WTC11 (cell line): ENCODE data around the gene AADACL2. TPM values are rescaled to one million over a fixed set of nuclear protein-coding genes. Genes with fewer than 3 reads are reported as not detected.

Experiments used
- ATAC-seq: fragments of 200-7000 bp; cut with Tn5 transposase; 2 replicates; pipeline ENCODE4 v1.10.0; 2021; ENCODE audit warnings: mild to moderate bottlenecking, moderate library complexity
- CTCF ChIA-PET: fragments of 300-600 bp; sonication (Branson Sonifier 250); formaldehyde crosslinking; loops from one replicate; lab custom pipeline; 2021; ENCODE audit warnings: antibody characterized with exemption; lab: Charles Lee
- POLR2A ChIA-PET: fragments of 350-600 bp; sonication (Branson Sonifier 250); formaldehyde crosslinking; loops from one replicate; lab custom pipeline; 2021; ENCODE audit warnings: antibody characterized with exemption; lab: Charles Lee
- DNase-seq: peaks from one replicate; pipeline ENCODE4 v3.0.0; 2021; ENCODE audit warnings: low spot score
- H3K27ac Mint-ChIP-seq: 2 replicates; pipeline ENCODE4 v1.8.0; 2021; ENCODE audit warnings: mixed read lengths
- H3K27me3 Mint-ChIP-seq: 2 replicates; pipeline ENCODE4 v1.8.0; 2021; ENCODE audit warnings: low read depth, mild to moderate bottlenecking, moderate library complexity, mixed read lengths
- H3K36me3 Mint-ChIP-seq: 2 replicates; pipeline ENCODE4 v1.8.0; 2021; ENCODE audit warnings: mixed read lengths
- H3K4me1 Mint-ChIP-seq: 2 replicates; pipeline ENCODE4 v1.8.0; 2022; ENCODE audit warnings: mixed read lengths
- H3K4me3 Mint-ChIP-seq: 2 replicates; pipeline ENCODE4 v1.8.0; 2021; ENCODE audit warnings: mild to moderate bottlenecking, moderate library complexity, mixed read lengths
- H3K9me3 Mint-ChIP-seq: 2 replicates; pipeline ENCODE4 v1.8.0; 2021; ENCODE audit warnings: mixed read lengths
- ATF6 ChIP-seq: sonication (generic); formaldehyde crosslinking; IDR thresholded peaks from 2 replicates; pipeline ENCODE4 v1.8.1; 2023; ENCODE audit warnings: mild to moderate bottlenecking, missing genetic modification reagents
- CBFB ChIP-seq: sonication (generic); formaldehyde crosslinking; IDR thresholded peaks from 2 replicates; pipeline ENCODE4 v1.8.1; 2022; ENCODE audit warnings: mild to moderate bottlenecking, low read depth, missing genetic modification reagents
- ESRRA ChIP-seq: sonication (generic); formaldehyde crosslinking; IDR thresholded peaks from 2 replicates; pipeline ENCODE4 v1.8.1; 2022; ENCODE audit warnings: mild to moderate bottlenecking, missing genetic modification reagents, borderline replicate concordance
- ETV6 ChIP-seq: sonication (generic); formaldehyde crosslinking; IDR thresholded peaks from 2 replicates; pipeline ENCODE4 v1.8.1; 2022; ENCODE audit warnings: mild to moderate bottlenecking, missing genetic modification reagents
- FOXP1 ChIP-seq: sonication (generic); formaldehyde crosslinking; IDR thresholded peaks from 2 replicates; pipeline ENCODE4 v1.8.0; 2022; ENCODE audit warnings: missing genetic modification reagents, mild to moderate bottlenecking, moderate library complexity, borderline replicate concordance
- HMGA2 ChIP-seq: fragments of 250-450 bp; sonication (Bioruptor Pico); IDR thresholded peaks from 2 replicates; pipeline ENCODE4 v1.4.0; 2021; ENCODE audit warnings: mild to moderate bottlenecking, moderate library complexity
- HMGXB4 ChIP-seq: sonication (generic); formaldehyde crosslinking; IDR thresholded peaks from 2 replicates; pipeline ENCODE4 v1.8.1; 2023; ENCODE audit warnings: mild to moderate bottlenecking, moderate library complexity, missing genetic modification reagents
- MXD4 ChIP-seq: fragments of 250-450 bp; sonication (Bioruptor Pico); IDR thresholded peaks from 2 replicates; pipeline ENCODE4 v1.8.0; 2021; ENCODE audit warnings: mild to moderate bottlenecking, moderate library complexity, borderline replicate concordance
- NR2C2 ChIP-seq: sonication (generic); formaldehyde crosslinking; IDR thresholded peaks from 2 replicates; pipeline ENCODE4 v1.8.0; 2022; ENCODE audit warnings: mild to moderate bottlenecking, missing genetic modification reagents
- NR3C1 ChIP-seq: sonication (generic); formaldehyde crosslinking; conservative IDR thresholded peaks from 2 replicates; pipeline ENCODE4 v1.8.1; 2023; ENCODE audit warnings: low read depth, mild to moderate bottlenecking, missing genetic modification reagents
- OVOL2 ChIP-seq: fragments of 250-450 bp; sonication (Bioruptor Pico); IDR thresholded peaks from 2 replicates; pipeline ENCODE4 v1.9.0; 2021; ENCODE audit warnings: mild to moderate bottlenecking, borderline replicate concordance
- RORB ChIP-seq: fragments of 250-450 bp; sonication (Bioruptor Pico); IDR thresholded peaks from 2 replicates; pipeline ENCODE4 v1.9.0; 2021; ENCODE audit warnings: mild to moderate bottlenecking
- SMAD3 ChIP-seq: sonication (generic); formaldehyde crosslinking; IDR thresholded peaks from 2 replicates; pipeline ENCODE4 v1.8.0; 2022; ENCODE audit warnings: missing genetic modification reagents, mild to moderate bottlenecking, borderline replicate concordance
- SOX15 ChIP-seq: fragments of 250-450 bp; sonication (Bioruptor Pico); IDR thresholded peaks from 2 replicates; pipeline ENCODE4 v1.9.0; 2021; ENCODE audit warnings: mild to moderate bottlenecking
- TEAD4 ChIP-seq: sonication (generic); formaldehyde crosslinking; IDR thresholded peaks from 2 replicates; pipeline ENCODE4 v1.8.0; 2022; ENCODE audit warnings: mild to moderate bottlenecking, missing genetic modification reagents
- ZNF263 ChIP-seq: sonication (generic); formaldehyde crosslinking; IDR thresholded peaks from 2 replicates; pipeline ENCODE4 v1.8.1; 2022; ENCODE audit warnings: low read depth, mild to moderate bottlenecking, moderate library complexity, missing genetic modification reagents
- total RNA-seq: library from RNA; stranded (reverse); gene quantifications from 3 replicates; pipeline ENCODE4 v1.2.3, GENCODE V29; 2021
- TF ChIP-seq, protein P1 (sequence below): fragments of 250-450 bp; sonication (Bioruptor Pico); conservative IDR thresholded peaks from 2 replicates; pipeline ENCODE4 v1.9.0; 2021; ENCODE audit warnings: mild to moderate bottlenecking
- TF ChIP-seq, protein P2 (sequence below): sonication (generic); formaldehyde crosslinking; IDR thresholded peaks from 2 replicates; pipeline ENCODE4 v1.8.1; 2022; ENCODE audit warnings: mild to moderate bottlenecking, moderate library complexity, missing genetic modification reagents
- TF ChIP-seq, protein P3 (sequence below): sonication (generic); formaldehyde crosslinking; IDR thresholded peaks from 2 replicates; pipeline ENCODE4 v1.8.1; 2023; ENCODE audit warnings: mild to moderate bottlenecking, missing genetic modification reagents, borderline replicate concordance

Gene AADACL2
- total RNA-seq, 1 experiment from 2014 or later: not detected

DNA sequence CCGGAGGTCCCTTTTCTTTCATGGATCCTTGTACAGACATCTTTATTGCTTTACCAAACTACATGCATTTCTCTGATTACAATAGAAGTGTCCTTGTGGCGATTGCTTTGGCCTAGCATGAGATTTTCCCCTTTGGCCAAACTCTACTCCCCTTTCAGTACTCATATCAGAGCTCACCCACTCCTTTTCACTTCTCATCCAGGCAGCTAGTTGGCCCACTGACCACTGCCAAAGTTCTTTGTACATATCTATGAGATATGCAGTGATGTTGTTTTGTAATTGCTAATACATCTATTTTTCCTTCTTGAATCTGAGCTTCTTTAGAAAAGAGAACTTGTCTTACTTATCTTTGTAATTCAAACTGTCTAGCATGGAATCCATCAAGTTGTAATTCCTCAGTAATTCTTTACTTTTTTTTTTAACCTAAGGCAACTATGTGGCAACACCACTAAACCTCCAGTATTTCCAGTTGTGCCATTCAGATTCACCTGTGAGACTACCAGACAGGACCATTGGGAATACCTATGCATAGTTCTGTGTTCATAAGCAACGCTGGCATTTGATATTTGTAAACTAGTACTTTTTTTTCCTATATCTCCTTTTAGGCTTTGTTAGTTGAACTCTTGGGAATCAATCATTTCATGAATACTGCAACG, 39.2 kb downstream of the AADACL2 start (continued):
- TF ChIP-seq TEAD4 (CRISPR knock-in tag) (no peak), ESRRA (CRISPR knock-in tag) (no peak), SMAD3 (CRISPR knock-in tag) (no peak), HMGXB4 (no peak), NR3C1 (CRISPR knock-in tag) (no peak), OVOL2 (CRISPR knock-in tag) (no peak), RORB (CRISPR knock-in tag) (no peak), ATF6 (CRISPR knock-in tag) (no peak), ETV6 (CRISPR knock-in tag) (no peak)
- TF ChIP-seq, protein P1, sequence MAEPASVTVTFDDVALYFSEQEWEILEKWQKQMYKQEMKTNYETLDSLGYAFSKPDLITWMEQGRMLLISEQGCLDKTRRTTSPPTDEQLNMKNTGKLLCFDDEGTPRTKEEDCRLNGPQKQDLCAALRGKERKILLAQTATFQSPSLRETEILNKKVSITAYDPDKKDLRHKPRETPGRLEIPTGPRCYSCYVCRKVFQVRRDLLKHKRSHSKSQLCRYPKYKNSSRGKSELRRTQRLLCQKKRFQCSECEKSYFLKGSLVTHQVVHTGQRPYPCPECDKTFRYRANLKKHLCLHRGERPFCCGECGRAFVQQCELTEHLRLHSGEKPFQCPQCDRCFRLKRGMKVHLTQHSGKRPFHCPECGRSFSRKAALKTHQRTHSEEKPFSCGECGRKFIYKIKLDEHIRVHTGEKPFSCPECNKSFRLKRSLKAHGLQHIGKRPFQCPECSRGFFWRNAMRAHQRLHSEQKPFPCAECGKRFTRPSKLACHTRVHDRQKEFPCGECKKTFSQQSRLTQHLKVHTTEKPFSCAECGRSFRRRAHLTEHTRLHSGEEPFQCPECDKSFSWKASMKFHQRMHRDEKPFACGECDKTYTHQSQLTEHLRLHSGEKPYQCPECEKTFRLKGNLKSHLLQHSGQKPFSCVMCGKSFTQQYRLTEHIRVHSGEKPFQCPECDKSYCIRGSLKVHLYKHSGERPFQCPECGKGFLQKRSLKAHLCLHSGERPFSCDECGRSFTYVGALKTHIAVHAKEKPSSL (CRISPR knock-in tag): no peak
- TF ChIP-seq, protein P2, sequence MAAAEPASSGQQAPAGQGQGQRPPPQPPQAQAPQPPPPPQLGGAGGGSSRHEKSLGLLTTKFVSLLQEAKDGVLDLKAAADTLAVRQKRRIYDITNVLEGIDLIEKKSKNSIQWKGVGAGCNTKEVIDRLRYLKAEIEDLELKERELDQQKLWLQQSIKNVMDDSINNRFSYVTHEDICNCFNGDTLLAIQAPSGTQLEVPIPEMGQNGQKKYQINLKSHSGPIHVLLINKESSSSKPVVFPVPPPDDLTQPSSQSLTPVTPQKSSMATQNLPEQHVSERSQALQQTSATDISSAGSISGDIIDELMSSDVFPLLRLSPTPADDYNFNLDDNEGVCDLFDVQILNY (CRISPR knock-in tag): no peak

- H3K27ac Mint-ChIP-seq: no peak overlapping the region
- no peaks in the 10 kb centered on the region for H3K36me3 Mint-ChIP-seq
- H3K27me3 Mint-ChIP-seq: no peaks in the 10 kb centered on the region
- no peak for DNase-seq
- POLR2A ChIA-PET: no interaction called here
- no peak overlapping the region for H3K4me3 Mint-ChIP-seq
- no peak for ATAC-seq
- H3K4me1 Mint-ChIP-seq: no peaks in the 10 kb centered on the region
- CTCF ChIA-PET: no interaction called here
- 0 out of 2 replicates have a peak, but pooled peaks have one; percentile 22 for TF ChIP-seq HMGA2 (CRISPR knock-in tag)
- TF ChIP-seq ZNF263: no peak
- no peaks in the 10 kb centered on the region for H3K9me3 Mint-ChIP-seq
Observed at GRCh38 chr3:151774235-151774634, 40.5 kb downstream of the AADACL2 start.

- no peak for DNase-seq
- CTCF ChIA-PET: no interaction called here
- TF ChIP-seq NR2C2 (CRISPR knock-in tag): no peak
- TF ChIP-seq FOXP1: no peak
- TF ChIP-seq, protein P3, sequence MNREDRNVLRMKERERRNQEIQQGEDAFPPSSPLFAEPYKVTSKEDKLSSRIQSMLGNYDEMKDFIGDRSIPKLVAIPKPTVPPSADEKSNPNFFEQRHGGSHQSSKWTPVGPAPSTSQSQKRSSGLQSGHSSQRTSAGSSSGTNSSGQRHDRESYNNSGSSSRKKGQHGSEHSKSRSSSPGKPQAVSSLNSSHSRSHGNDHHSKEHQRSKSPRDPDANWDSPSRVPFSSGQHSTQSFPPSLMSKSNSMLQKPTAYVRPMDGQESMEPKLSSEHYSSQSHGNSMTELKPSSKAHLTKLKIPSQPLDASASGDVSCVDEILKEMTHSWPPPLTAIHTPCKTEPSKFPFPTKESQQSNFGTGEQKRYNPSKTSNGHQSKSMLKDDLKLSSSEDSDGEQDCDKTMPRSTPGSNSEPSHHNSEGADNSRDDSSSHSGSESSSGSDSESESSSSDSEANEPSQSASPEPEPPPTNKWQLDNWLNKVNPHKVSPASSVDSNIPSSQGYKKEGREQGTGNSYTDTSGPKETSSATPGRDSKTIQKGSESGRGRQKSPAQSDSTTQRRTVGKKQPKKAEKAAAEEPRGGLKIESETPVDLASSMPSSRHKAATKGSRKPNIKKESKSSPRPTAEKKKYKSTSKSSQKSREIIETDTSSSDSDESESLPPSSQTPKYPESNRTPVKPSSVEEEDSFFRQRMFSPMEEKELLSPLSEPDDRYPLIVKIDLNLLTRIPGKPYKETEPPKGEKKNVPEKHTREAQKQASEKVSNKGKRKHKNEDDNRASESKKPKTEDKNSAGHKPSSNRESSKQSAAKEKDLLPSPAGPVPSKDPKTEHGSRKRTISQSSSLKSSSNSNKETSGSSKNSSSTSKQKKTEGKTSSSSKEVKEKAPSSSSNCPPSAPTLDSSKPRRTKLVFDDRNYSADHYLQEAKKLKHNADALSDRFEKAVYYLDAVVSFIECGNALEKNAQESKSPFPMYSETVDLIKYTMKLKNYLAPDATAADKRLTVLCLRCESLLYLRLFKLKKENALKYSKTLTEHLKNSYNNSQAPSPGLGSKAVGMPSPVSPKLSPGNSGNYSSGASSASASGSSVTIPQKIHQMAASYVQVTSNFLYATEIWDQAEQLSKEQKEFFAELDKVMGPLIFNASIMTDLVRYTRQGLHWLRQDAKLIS (CRISPR knock-in tag): no peak
- TF ChIP-seq OVOL2 (CRISPR knock-in tag): no peak
- no peak for TF ChIP-seq SOX15 (CRISPR knock-in tag)
- no peak for TF ChIP-seq MXD4
- no peak for TF ChIP-seq ZNF263
- TF ChIP-seq NR3C1 (CRISPR knock-in tag): no peak
- no peak for TF ChIP-seq CBFB (CRISPR knock-in tag)
- TF ChIP-seq, all 79 proteins: peak for 0
- H3K4me3 Mint-ChIP-seq: no peak overlapping the region
- no peaks in the 10 kb centered on the region for H3K9me3 Mint-ChIP-seq
- H3K4me1 Mint-ChIP-seq: no peaks in the 10 kb centered on the region
- POLR2A ChIA-PET: no interaction called here
- no peak for ATAC-seq
- H3K27ac Mint-ChIP-seq: no peak overlapping the region
- no peaks in the 10 kb centered on the region for H3K27me3 Mint-ChIP-seq
- H3K36me3 Mint-ChIP-seq: no peaks in the 10 kb centered on the region
Observed at GRCh38 chr3:151774910-151775309, 41.2 kb downstream of the AADACL2 start.
